OCI-LY3 (cell line): ENCODE measurements around the gene SLC9C2.

ENCODE experiments used
- H2AFZ ChIP-seq: fragments of 200-600, 300-600 bp; shearing (Covaris generic); 2 replicates; pipeline ENCODE4 v1.6.0; 2014; ENCODE audit warnings: antibody characterized with exemption, low read depth, low read length
- H3K27ac ChIP-seq: fragments of 200-600, 300-600 bp; sonication (generic); 2 replicates; pipeline ENCODE4 v1.5.1; 2014; ENCODE audit warnings: mild to moderate bottlenecking, low read length, moderate library complexity, mixed read lengths
- H3K27me3 ChIP-seq: fragments of 200-600, 300-600 bp; sonication (generic); 2 replicates; pipeline ENCODE4 v1.6.1; 2014; ENCODE audit warnings: low read depth, low read length, mixed read lengths
- H3K36me3 ChIP-seq: fragments of 200-600, 300-600 bp; sonication (generic); replicated peaks from 2 replicates; pipeline ENCODE3; 2014; ENCODE audit warnings: low read depth, low read length, mixed read lengths
- H3K4me1 ChIP-seq: fragments of 300-600, 200-600 bp; sonication (generic); 2 replicates; pipeline ENCODE4 v1.6.1; 2014; ENCODE audit warnings: low read length, mixed read lengths
- H3K4me2 ChIP-seq: fragments of 200-600, 300-600 bp; sonication (generic); 2 replicates; pipeline ENCODE4 v1.6.1; 2014; ENCODE audit warnings: low read length, mixed read lengths
- H3K4me3 ChIP-seq: fragments of 300-600, 200-600 bp; sonication (generic); 2 replicates; pipeline ENCODE4 v1.5.1; 2014; ENCODE audit warnings: antibody characterized with exemption, mild to moderate bottlenecking, low read length, moderate library complexity
- H3K79me2 ChIP-seq: fragments of 300-600, 200-600 bp; shearing (Covaris generic); 2 replicates; pipeline ENCODE4 v1.6.1; 2014; ENCODE audit warnings: mild to moderate bottlenecking, low read length, mixed read lengths
- H3K9ac ChIP-seq: fragments of 300-600, 200-600 bp; shearing (Covaris generic); 2 replicates; pipeline ENCODE4 v1.6.0; 2014; ENCODE audit warnings: mild to moderate bottlenecking, low read length, moderate library complexity
- H3K9me3 ChIP-seq: fragments of 200-600, 300-600 bp; shearing (Covaris generic); 2 replicates; pipeline ENCODE4 v1.6.1; 2014; ENCODE audit warnings: low read length, mixed read lengths; ENCODE audit not compliant: insufficient read depth
- H4K20me1 ChIP-seq: fragments of 200-600, 300-600 bp; sonication (generic); 2 replicates; pipeline ENCODE4 v1.6.1; 2016; ENCODE audit warnings: low read length, mixed read lengths; ENCODE audit not compliant: insufficient read depth
- EZH2phosphoT487 ChIP-seq: fragments of 200-600 bp; shearing (Covaris generic); IDR thresholded peaks from 2 replicates; pipeline ENCODE4 v1.6.1; 2018; ENCODE audit warnings: antibody characterized with exemption, mixed run types, low read depth
- TF ChIP-seq, protein P1 (sequence below): fragments of 200-600, 300-600 bp; sonication (generic); IDR thresholded peaks from 2 replicates; pipeline ENCODE4 v1.5.1; 2014; ENCODE audit warnings: antibody characterized with exemption, low read length, low read depth

SLC9C2 gene

GRCh38 chr1:173530795-173531693 is 71.8 kb downstream of the SLC9C2 start:
- H3K9me3 ChIP-seq = no peaks in the 10 kb centered on the region
- H3K4me3 ChIP-seq = no peak overlapping the region
- no peak overlapping the region for H3K4me2 ChIP-seq
- H3K27me3 ChIP-seq = no peaks in the 10 kb centered on the region
- no peaks in the 10 kb centered on the region for H4K20me1 ChIP-seq
- TF ChIP-seq, protein P1, sequence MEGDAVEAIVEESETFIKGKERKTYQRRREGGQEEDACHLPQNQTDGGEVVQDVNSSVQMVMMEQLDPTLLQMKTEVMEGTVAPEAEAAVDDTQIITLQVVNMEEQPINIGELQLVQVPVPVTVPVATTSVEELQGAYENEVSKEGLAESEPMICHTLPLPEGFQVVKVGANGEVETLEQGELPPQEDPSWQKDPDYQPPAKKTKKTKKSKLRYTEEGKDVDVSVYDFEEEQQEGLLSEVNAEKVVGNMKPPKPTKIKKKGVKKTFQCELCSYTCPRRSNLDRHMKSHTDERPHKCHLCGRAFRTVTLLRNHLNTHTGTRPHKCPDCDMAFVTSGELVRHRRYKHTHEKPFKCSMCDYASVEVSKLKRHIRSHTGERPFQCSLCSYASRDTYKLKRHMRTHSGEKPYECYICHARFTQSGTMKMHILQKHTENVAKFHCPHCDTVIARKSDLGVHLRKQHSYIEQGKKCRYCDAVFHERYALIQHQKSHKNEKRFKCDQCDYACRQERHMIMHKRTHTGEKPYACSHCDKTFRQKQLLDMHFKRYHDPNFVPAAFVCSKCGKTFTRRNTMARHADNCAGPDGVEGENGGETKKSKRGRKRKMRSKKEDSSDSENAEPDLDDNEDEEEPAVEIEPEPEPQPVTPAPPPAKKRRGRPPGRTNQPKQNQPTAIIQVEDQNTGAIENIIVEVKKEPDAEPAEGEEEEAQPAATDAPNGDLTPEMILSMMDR = no peak
- no peak for TF ChIP-seq EZH2phosphoT487
- H3K27ac ChIP-seq = no peak overlapping the region
- no peak overlapping the region for H3K9ac ChIP-seq
- no peaks in the 10 kb centered on the region for H3K79me2 ChIP-seq
- H2AFZ ChIP-seq = no peak overlapping the region
- H3K36me3 ChIP-seq = no peaks in the 10 kb centered on the region
- no peaks in the 10 kb centered on the region for H3K4me1 ChIP-seq

DNA sequence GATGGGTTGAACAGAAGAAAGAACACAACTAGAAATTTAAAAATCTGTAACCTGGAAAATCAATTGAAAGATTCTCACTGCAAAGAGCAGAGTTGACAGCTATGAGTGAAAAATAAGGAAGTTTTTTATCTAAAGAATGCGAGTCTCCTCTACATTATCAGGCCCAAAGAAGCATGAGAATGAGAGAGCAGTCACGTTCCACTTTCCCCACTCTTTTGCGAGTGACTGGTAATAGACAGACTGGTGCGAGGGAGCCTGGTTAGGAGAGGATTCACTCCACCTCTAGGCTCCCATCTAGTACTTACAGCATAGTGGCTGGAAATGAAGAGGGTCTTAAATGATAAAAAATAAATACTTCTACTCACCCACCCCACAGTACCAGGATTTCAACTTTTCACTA is 73.8 kb downstream of the SLC9C2 start:
- Histone ChIP-seq H3K79me2 (no peaks in the 10 kb centered on the region), H3K36me3 (no peaks in the 10 kb centered on the region), H4K20me1 (no peaks in the 10 kb centered on the region), H2AFZ (no peak overlapping the region), H3K4me3 (no peak overlapping the region), H3K9me3 (no peaks in the 10 kb centered on the region), H3K27me3 (no peaks in the 10 kb centered on the region), H3K4me1 (no peaks in the 10 kb centered on the region), H3K27ac (no peak overlapping the region), H3K9ac (no peak overlapping the region), H3K4me2 (no peak overlapping the region)
- TF ChIP-seq, protein P1 = no peak
- TF ChIP-seq EZH2phosphoT487 = no peak

GRCh38 chr1:173527151-173527826 is 75.6 kb downstream of the SLC9C2 start:
- H3K9me3 ChIP-seq = no peaks in the 10 kb centered on the region
- H3K4me1 ChIP-seq = no peaks in the 10 kb centered on the region
- H3K36me3 ChIP-seq = no peaks in the 10 kb centered on the region
- no peak overlapping the region for H2AFZ ChIP-seq
- no peaks in the 10 kb centered on the region for H3K79me2 ChIP-seq
- H4K20me1 ChIP-seq = no peaks in the 10 kb centered on the region
- H3K9ac ChIP-seq = no peak overlapping the region
- H3K27ac ChIP-seq = no peak overlapping the region
- no peak overlapping the region for H3K4me2 ChIP-seq
- no peaks in the 10 kb centered on the region for H3K27me3 ChIP-seq
- TF ChIP-seq, protein P1 = no peak
- TF ChIP-seq EZH2phosphoT487 = no peak
- H3K4me3 ChIP-seq = no peak overlapping the region

GRCh38 chr1:173525926-173526325 is 76.9 kb downstream of the SLC9C2 start:
- no peak for TF ChIP-seq EZH2phosphoT487
- TF ChIP-seq, protein P1 = no peak
- H3K79me2 ChIP-seq = no peaks in the 10 kb centered on the region
- no peak overlapping the region for H3K27ac ChIP-seq
- no peaks in the 10 kb centered on the region for H3K4me1 ChIP-seq
- H2AFZ ChIP-seq = no peak overlapping the region
- no peaks in the 10 kb centered on the region for H3K9me3 ChIP-seq
- no peak overlapping the region for H3K4me3 ChIP-seq
- H3K27me3 ChIP-seq = no peaks in the 10 kb centered on the region
- H3K36me3 ChIP-seq = no peaks in the 10 kb centered on the region
- H3K9ac ChIP-seq = no peak overlapping the region
- no peaks in the 10 kb centered on the region for H4K20me1 ChIP-seq
- no peak overlapping the region for H3K4me2 ChIP-seq
